Keratinocyte (primary cell): Measurements from ENCODE around the gene SLC25A44. TPM values are rescaled to one million over a fixed set of nuclear protein-coding genes. Genes with fewer than 3 reads are reported as not detected.

Experiments
- DNase-seq: peaks from one replicate; pipeline ENCODE4 v3.0.0-alpha.2; 2011; ENCODE audit warnings: low read depth, missing footprints, low spot score
- FAIRE-seq: peaks from 2 replicates; lab custom pipeline; 2011; peaks lifted over from hg19 to GRCh38; lab: Jason Lieb, UNC
- H2AFZ ChIP-seq: 2 replicates; pipeline ENCODE4 v1.6.0; 2012; ENCODE audit warnings: low read length, control low read depth, inconsistent platforms; ENCODE audit not compliant: control insufficient read depth
- H3K27ac ChIP-seq: 2 replicates; pipeline ENCODE4 v1.5.1; 2011; ENCODE audit warnings: low read length; ENCODE audit not compliant: control insufficient read depth, insufficient read depth
- H3K27me3 ChIP-seq: 3 replicates; pipeline ENCODE4 v1.6.0; 2011; ENCODE audit warnings: low read length; ENCODE audit not compliant: control insufficient read depth, insufficient read depth; ENCODE audit errors: extremely low read depth
- H3K36me3 ChIP-seq, 2 experiments: 2 replicates in 1 of 2; 3 replicates in 1 of 2; pipeline ENCODE4 v1.5.1; 2011; ENCODE audit warnings: low read length in 2 of 2, mild to moderate bottlenecking in 1 of 2; ENCODE audit not compliant: control insufficient read depth in 2 of 2, insufficient read depth in 2 of 2; ENCODE audit errors: extremely low read depth in 1 of 2
- H3K4me1 ChIP-seq: 3 replicates; pipeline ENCODE4 v1.5.1; 2011; ENCODE audit warnings: low read length; ENCODE audit not compliant: control insufficient read depth, insufficient read depth; ENCODE audit errors: extremely low read depth
- H3K4me2 ChIP-seq: 3 replicates; pipeline ENCODE4 v1.6.0; 2011; ENCODE audit warnings: low read depth, low read length; ENCODE audit not compliant: control insufficient read depth, insufficient read depth; ENCODE audit errors: extremely low read depth
- H3K4me3 ChIP-seq, 3 experiments: fragments of 200-600 bp in 1 of 3; sonication (generic) in 1 of 3; 2 replicates in 2 of 3; 3 replicates in 1 of 3; pipeline ENCODE4 v1.5.1; 2011 to 2016; ENCODE audit warnings: low read length in 3 of 3, mild to moderate bottlenecking in 3 of 3, control low read depth in 2 of 3, inconsistent platforms in 1 of 3, low read depth in 1 of 3, mixed read lengths in 1 of 3, mixed run types in 1 of 3, moderate library complexity in 1 of 3; ENCODE audit not compliant: control insufficient read depth in 2 of 3, insufficient read depth in 2 of 3; ENCODE audit errors: extremely low read depth in 1 of 3
- H3K79me2 ChIP-seq: 2 replicates; pipeline ENCODE4 v1.6.0; 2012; ENCODE audit warnings: low read length; ENCODE audit not compliant: control insufficient read depth, insufficient read depth
- H3K9ac ChIP-seq: 3 replicates; pipeline ENCODE4 v1.6.0; 2011; ENCODE audit warnings: low read length; ENCODE audit not compliant: control insufficient read depth, insufficient read depth; ENCODE audit errors: extremely low read depth
- H3K9me1 ChIP-seq: 3 replicates; pipeline ENCODE4 v1.6.0; 2011; ENCODE audit warnings: low read length; ENCODE audit not compliant: control insufficient read depth, insufficient read depth; ENCODE audit errors: extremely low read depth
- H3K9me3 ChIP-seq: 2 replicates; pipeline ENCODE4 v1.5.1; 2012; ENCODE audit warnings: low read depth, low read length; ENCODE audit not compliant: control insufficient read depth
- H4K20me1 ChIP-seq: 3 replicates; pipeline ENCODE4 v1.6.0; 2011; ENCODE audit warnings: low read length; ENCODE audit not compliant: control insufficient read depth, insufficient read depth; ENCODE audit errors: extremely low read depth
- CTCF ChIP-seq, 3 experiments: IDR thresholded peaks in 1 of 3; conservative IDR thresholded peaks in 1 of 3; optimal IDR thresholded peaks in 1 of 3; 2 replicates in 2 of 3; 3 replicates in 1 of 3; pipeline versions ENCODE3 to v1.5.1; 2011; ENCODE audit warnings: low read length in 3 of 3, mild to moderate bottlenecking in 3 of 3, moderate library complexity in 2 of 3, control low read depth in 1 of 3, inconsistent platforms in 1 of 3; ENCODE audit not compliant: insufficient read depth in 2 of 3; ENCODE audit errors: extremely low read depth in 1 of 3
- EZH2 ChIP-seq: IDR thresholded peaks from one replicate; pipeline ENCODE4 v1.6.1; 2012; ENCODE audit warnings: inconsistent platforms, mild to moderate bottlenecking, low read length, moderate library complexity
- dilution Hi-C: fragments of 300-500 bp; cut with MboI; formaldehyde crosslinking; loops from one replicate; pipeline ENCODE4 v1.7.0; 2020; ENCODE audit warnings: low sequenced_read_pairs; ENCODE audit not compliant: extremely low pct_ligation_motif_present
- polyA plus RNA-seq, 5 experiments: library from polyadenylated mRNA; depleted of rRNA in 3 of 5; stranded (reverse) in 3 of 5; stranded (forward) in 1 of 5; unstranded in 1 of 5; fragments of >200 nt; gene quantifications; 1 replicate in 1 of 5; 2 replicates in 3 of 5; 3 replicates in 1 of 5; pipeline versions ENCODE4 v1.2.1 to v1.2.3, GENCODE V29; 2011 to 2012; ENCODE audit warnings: missing spikeins in 2 of 5, low read depth in 1 of 5, low replicate concordance in 1 of 5

The SLC25A44 gene
- polyA plus RNA-seq, 1 donor (not counting 4 experiments of a cell fraction or from before 2014, with no cell fraction given), result 24.4 TPM

DNA sequence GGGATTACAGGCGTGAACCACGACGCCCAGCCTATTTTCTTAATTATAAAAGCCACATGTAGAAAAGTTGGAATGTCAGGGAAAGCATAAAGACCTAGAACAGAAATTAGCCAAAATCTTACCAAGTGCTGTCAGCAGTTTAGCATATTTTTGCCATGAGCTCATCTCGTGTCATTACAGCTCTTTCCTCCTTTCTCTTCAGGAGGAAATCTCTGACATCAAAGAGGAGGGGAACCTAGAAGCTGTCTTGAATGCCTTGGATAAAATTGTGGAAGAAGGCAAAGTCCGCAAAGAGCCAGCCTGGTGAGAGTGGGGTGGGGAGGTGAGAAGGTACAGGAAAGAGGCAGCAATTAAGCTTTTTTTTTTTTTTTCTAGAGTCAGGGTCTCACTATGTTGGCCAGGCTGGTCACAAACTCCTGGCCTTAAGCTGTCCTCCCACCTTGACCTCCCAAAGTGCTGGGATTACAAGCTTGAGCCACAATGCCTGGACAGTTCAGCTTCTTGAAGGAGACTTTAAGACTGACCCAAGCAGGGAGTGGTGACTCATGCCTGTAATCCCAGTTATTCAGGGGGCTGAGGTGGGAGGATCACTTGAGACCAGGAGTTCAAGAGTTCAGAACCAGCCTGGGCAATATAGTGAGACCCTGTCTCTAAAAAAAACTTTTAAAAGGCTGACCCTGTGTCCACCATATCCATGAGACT is 39.7 kb downstream of the SLC25A44 start:
- Histone ChIP-seq H3K79me2 (no peaks in the 10 kb centered on the region), H2AFZ (no peak overlapping the region), H3K27me3 (no peaks in the 10 kb centered on the region), H3K27ac (no peak overlapping the region), H3K9me1 (no peaks in the 10 kb centered on the region), H4K20me1 (no peaks in the 10 kb centered on the region), H3K36me3 (peaks cover 3 to 11% of the 10 kb centered on the region in 2 experiments), H3K9me3 (no peaks in the 10 kb centered on the region), H3K9ac (no peak overlapping the region), H3K4me2 (peak overlapping the region; percentile 22), H3K4me1 (peaks cover 14% of the 10 kb centered on the region), H3K4me3 (no peak overlapping the region)
- dilution Hi-C loops, result no loop called here
- DNase-seq (no peak), FAIRE-seq (peak; percentile 13)
- TF ChIP-seq CTCF (optimal IDR thresholded peaks at IDR 0.05 in 1 of 3, IDR thresholded peaks at IDR 0.05 in 1 of 3, conservative IDR thresholded peaks at IDR 0.05 in 1 of 3; ENCODE audit: extremely low read depth in 1 of 3, insufficient read depth in 2 of 3, low read length in 3 of 3) (no peak), EZH2 (no peak)

GRCh38 chr1:156236164-156236563 is 42.3 kb downstream of the SLC25A44 start:
- H3K9ac ChIP-seq, result no peak overlapping the region
- peaks cover 4 to 11% of the 10 kb centered on the region in 2 experiments for H3K36me3 ChIP-seq

More at GRCh38 chr1:156236164-156236563, 42.3 kb downstream of the SLC25A44 start:
- no peak overlapping the region for H3K4me3 ChIP-seq
- no peak for TF ChIP-seq EZH2
- no peak for TF ChIP-seq CTCF (optimal IDR thresholded peaks at IDR 0.05 in 1 of 3, IDR thresholded peaks at IDR 0.05 in 1 of 3, conservative IDR thresholded peaks at IDR 0.05 in 1 of 3; ENCODE audit: extremely low read depth in 1 of 3, insufficient read depth in 2 of 3, low read length in 3 of 3)
- H3K27me3 ChIP-seq, result no peaks in the 10 kb centered on the region
- dilution Hi-C loops, result no loop called here
- no peaks in the 10 kb centered on the region for H3K79me2 ChIP-seq
- H4K20me1 ChIP-seq, result no peaks in the 10 kb centered on the region
- no peak overlapping the region for H3K27ac ChIP-seq
- H3K9me3 ChIP-seq, result no peaks in the 10 kb centered on the region
- no peak overlapping the region for H2AFZ ChIP-seq
- no peaks in the 10 kb centered on the region for H3K9me1 ChIP-seq
- peaks cover 17% of the 10 kb centered on the region for H3K4me1 ChIP-seq
- H3K4me2 ChIP-seq, result no peak overlapping the region
- FAIRE-seq (no peak), DNase-seq (no peak)
